SU-DHL-6 (cell line): ENCODE results near the gene PPME1.

Experiments
- H2AFZ ChIP-seq: fragments of 200-600 bp; sonication (generic); 2 replicates; pipeline ENCODE4 v1.6.1; 2014; ENCODE audit warnings: low read depth, mild to moderate bottlenecking, moderate library complexity, mixed read lengths, antibody characterized with exemption, low read length; ENCODE audit not compliant: severe bottlenecking
- H3F3A ChIP-seq: fragments of 200-600 bp; shearing (Covaris generic); 2 replicates; pipeline ENCODE4 v1.6.0; 2016; ENCODE audit warnings: antibody characterized with exemption, mild to moderate bottlenecking; ENCODE audit not compliant: insufficient read depth
- H3K27ac ChIP-seq: fragments of 200-600 bp; sonication (generic); 2 replicates; pipeline ENCODE4 v1.5.1; 2016; ENCODE audit warnings: low read depth, mild to moderate bottlenecking, low read length, moderate library complexity, mixed read lengths
- H3K27me3 ChIP-seq: fragments of 200-600 bp; sonication (generic), shearing (Covaris generic); 2 replicates; pipeline ENCODE4 v1.6.0; 2014; ENCODE audit warnings: mild to moderate bottlenecking, low read length
- H3K36me3 ChIP-seq: fragments of 200-600 bp; sonication (generic); 2 replicates; pipeline ENCODE4 v1.6.1; 2014; ENCODE audit warnings: mild to moderate bottlenecking, low read length, mixed read lengths
- H3K4me2 ChIP-seq: fragments of 300-600, 200-600 bp; shearing (Covaris generic), sonication (generic); 2 replicates; pipeline ENCODE4 v1.6.0; 2014; ENCODE audit warnings: low read length, low read depth, mild to moderate bottlenecking; ENCODE audit not compliant: poor library complexity, severe bottlenecking
- H3K4me3 ChIP-seq: fragments of 200-600 bp; sonication (generic); 2 replicates; pipeline ENCODE4 v1.5.1; 2014; ENCODE audit warnings: antibody characterized with exemption, low read length, mild to moderate bottlenecking, mixed read lengths; ENCODE audit not compliant: insufficient read depth, poor library complexity, severe bottlenecking
- H3K79me2 ChIP-seq: fragments of 200-600 bp; sonication (generic); 2 replicates; pipeline ENCODE4 v1.6.1; 2014; ENCODE audit warnings: mild to moderate bottlenecking, low read length, moderate library complexity; ENCODE audit not compliant: insufficient read depth
- H3K9ac ChIP-seq: fragments of 200-600 bp; sonication (generic); 2 replicates; pipeline ENCODE4 v1.7.0; 2014; ENCODE audit warnings: mild to moderate bottlenecking, low read length
- H3K9me2 ChIP-seq: fragments of 200-600 bp; sonication (generic); replicated peaks from 2 replicates; pipeline ENCODE4 v1.6.1; 2014; ENCODE audit warnings: low read length; ENCODE audit not compliant: insufficient read depth
- H3K9me3 ChIP-seq: fragments of 200-600 bp; sonication (generic); 2 replicates; pipeline ENCODE4 v1.6.1; 2014; ENCODE audit warnings: low read length, mixed read lengths; ENCODE audit not compliant: insufficient read depth
- H4K20me1 ChIP-seq: fragments of 200-600 bp; sonication (generic); 2 replicates; pipeline ENCODE4 v1.6.1; 2014; ENCODE audit warnings: low read depth, mild to moderate bottlenecking, antibody characterized with exemption, low read length, moderate library complexity, mixed read lengths
- CTCF ChIP-seq: fragments of 200-600 bp; sonication (generic); IDR thresholded peaks from one replicate; pipeline ENCODE4 v1.5.1; 2017; ENCODE audit warnings: antibody characterized with exemption, mild to moderate bottlenecking, low read length, moderate library complexity; ENCODE audit not compliant: insufficient read depth, poor library complexity, severe bottlenecking
- EZH2phosphoT487 ChIP-seq: fragments of 200-600 bp; sonication (generic), shearing (Covaris generic); conservative IDR thresholded peaks from 2 replicates; pipeline ENCODE4 v1.6.1; 2018; ENCODE audit warnings: mild to moderate bottlenecking, antibody characterized with exemption, low read length, moderate library complexity, mixed read lengths

PPME1 gene

GRCh38 chr11:74205181-74205580 is 34.1 kb downstream of the PPME1 start:
- no peaks in the 10 kb centered on the region for H3K9me3 ChIP-seq
- H4K20me1 ChIP-seq = no peaks in the 10 kb centered on the region
- H3K27ac ChIP-seq = no peak overlapping the region
- no peaks in the 10 kb centered on the region for H3F3A ChIP-seq
- peaks cover 7% of the 10 kb centered on the region; the same call in 1 of the 2 replicates for H3K36me3 ChIP-seq
- no peaks in the 10 kb centered on the region for H3K79me2 ChIP-seq
- H3K4me3 ChIP-seq = no peak overlapping the region
- no peaks in the 10 kb centered on the region for H3K9me2 ChIP-seq
- H2AFZ ChIP-seq = no peak overlapping the region
- TF ChIP-seq EZH2phosphoT487 (no peak), CTCF (no peak)
- no peak overlapping the region for H3K9ac ChIP-seq
- H3K4me2 ChIP-seq = no peak overlapping the region
- H3K27me3 ChIP-seq = no peaks in the 10 kb centered on the region

- no peak overlapping the region for H3K4me2 ChIP-seq
- no peak overlapping the region for H3K27ac ChIP-seq
- H2AFZ ChIP-seq = no peak overlapping the region
- no peaks in the 10 kb centered on the region for H3K9me3 ChIP-seq
- no peaks in the 10 kb centered on the region for H3K27me3 ChIP-seq
- H3K79me2 ChIP-seq = no peaks in the 10 kb centered on the region
- no peak overlapping the region for H3K9ac ChIP-seq
- H3K9me2 ChIP-seq = no peaks in the 10 kb centered on the region
- no peaks in the 10 kb centered on the region for H4K20me1 ChIP-seq
- no peak overlapping the region for H3K4me3 ChIP-seq
- no peaks in the 10 kb centered on the region for H3F3A ChIP-seq
- H3K36me3 ChIP-seq = peaks cover 16% of the 10 kb centered on the region
- TF ChIP-seq CTCF (no peak), EZH2phosphoT487 (no peak)
Observed at GRCh38 chr11:74206746-74207145, 35.7 kb downstream of the PPME1 start.

- peaks cover 16% of the 10 kb centered on the region for H3K36me3 ChIP-seq
- H3F3A ChIP-seq = no peaks in the 10 kb centered on the region
- H3K9me2 ChIP-seq = no peaks in the 10 kb centered on the region
- H3K4me2 ChIP-seq = no peak overlapping the region
- H3K79me2 ChIP-seq = no peaks in the 10 kb centered on the region
- H3K9ac ChIP-seq = no peak overlapping the region
- H3K27me3 ChIP-seq = no peaks in the 10 kb centered on the region
- no peak overlapping the region for H2AFZ ChIP-seq
- no peaks in the 10 kb centered on the region for H4K20me1 ChIP-seq
- H3K27ac ChIP-seq = no peak overlapping the region
- no peak overlapping the region for H3K4me3 ChIP-seq
- H3K9me3 ChIP-seq = no peaks in the 10 kb centered on the region
- TF ChIP-seq CTCF (no peak), EZH2phosphoT487 (no peak)
Observed at GRCh38 chr11:74208507-74208906, 37.4 kb downstream of the PPME1 start.

- no peak overlapping the region for H3K27ac ChIP-seq
- no peaks in the 10 kb centered on the region for H3F3A ChIP-seq
- no peaks in the 10 kb centered on the region for H3K9me3 ChIP-seq
- H3K9ac ChIP-seq = no peak overlapping the region
- TF ChIP-seq EZH2phosphoT487 = no peak
- TF ChIP-seq CTCF = no peak
- no peaks in the 10 kb centered on the region for H3K9me2 ChIP-seq
- H3K27me3 ChIP-seq = no peaks in the 10 kb centered on the region
- peaks cover 8% of the 10 kb centered on the region for H3K36me3 ChIP-seq
- H2AFZ ChIP-seq = no peak overlapping the region
- H3K79me2 ChIP-seq = no peaks in the 10 kb centered on the region
- H3K4me2 ChIP-seq = no peak overlapping the region
- H4K20me1 ChIP-seq = no peaks in the 10 kb centered on the region
- H3K4me3 ChIP-seq = no peak overlapping the region
Observed at GRCh38 chr11:74212533-74212932, 41.4 kb downstream of the PPME1 start.
